GM21526 (cell line): ENCODE results near the gene SIX2.

Experiments
- ATAC-seq: cut with Tn5 transposase; IDR thresholded peaks from one replicate; pipeline ENCODE4 v1.9.1; 2021; ENCODE audit warnings: moderate library complexity; ENCODE audit not compliant: unreplicated experiment, low FRiP score

Gene SIX2

DNA sequence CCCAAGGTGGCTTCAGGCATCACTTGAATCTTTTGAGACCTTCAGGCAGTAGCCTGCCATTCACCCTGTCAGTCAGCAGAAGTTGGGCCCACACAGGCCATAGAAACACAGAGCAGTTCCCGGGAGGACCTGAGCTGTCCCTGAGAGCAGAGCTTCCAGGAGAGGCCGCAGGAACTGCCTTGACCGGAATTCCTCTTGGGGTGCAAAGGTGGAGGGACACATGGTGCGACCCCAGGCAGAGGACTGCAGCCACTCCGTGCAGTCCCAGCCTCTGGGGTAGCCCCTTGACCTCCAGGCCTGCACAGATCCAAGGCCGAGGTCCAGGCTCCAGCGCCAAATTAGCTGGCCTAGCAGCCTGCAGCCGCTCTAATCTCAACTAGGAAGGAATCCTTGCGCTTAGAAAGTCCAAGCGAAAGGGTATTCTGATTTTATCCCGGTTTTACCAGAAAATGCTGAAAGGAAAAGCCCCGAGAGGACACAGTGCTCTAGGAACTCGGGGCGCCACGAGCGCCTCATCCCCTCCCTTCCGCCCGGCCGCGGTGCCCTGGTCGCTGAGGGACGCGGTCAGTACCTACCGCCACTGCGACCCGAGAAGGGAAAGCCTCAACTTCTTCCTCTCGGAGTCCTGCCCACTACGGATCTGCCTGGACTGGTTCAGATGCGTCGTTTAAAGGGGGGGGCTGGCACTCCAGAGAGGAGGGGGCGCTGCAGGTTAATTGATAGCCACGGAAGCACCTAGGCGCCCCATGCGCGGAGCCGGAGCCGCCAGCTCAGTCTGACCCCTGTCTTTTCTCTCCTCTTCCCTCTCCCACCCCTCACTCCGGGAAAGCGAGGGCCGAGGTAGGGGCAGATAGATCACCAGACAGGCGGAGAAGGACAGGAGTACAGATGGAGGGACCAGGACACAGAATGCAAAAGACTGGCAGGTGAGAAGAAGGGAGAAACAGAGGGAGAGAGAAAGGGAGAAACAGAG is 5.4 kb downstream of the SIX2 start:
- no peak for ATAC-seq

GRCh38 chr2:45002686-45003085 is 6.6 kb downstream of the SIX2 start:
- ATAC-seq = no peak

- no peak for ATAC-seq
Observed at GRCh38 chr2:45001869-45002385, 7.3 kb downstream of the SIX2 start.

- no peak for ATAC-seq
Observed at GRCh38 chr2:45000921-45001868, 8.1 kb downstream of the SIX2 start.

DNA sequence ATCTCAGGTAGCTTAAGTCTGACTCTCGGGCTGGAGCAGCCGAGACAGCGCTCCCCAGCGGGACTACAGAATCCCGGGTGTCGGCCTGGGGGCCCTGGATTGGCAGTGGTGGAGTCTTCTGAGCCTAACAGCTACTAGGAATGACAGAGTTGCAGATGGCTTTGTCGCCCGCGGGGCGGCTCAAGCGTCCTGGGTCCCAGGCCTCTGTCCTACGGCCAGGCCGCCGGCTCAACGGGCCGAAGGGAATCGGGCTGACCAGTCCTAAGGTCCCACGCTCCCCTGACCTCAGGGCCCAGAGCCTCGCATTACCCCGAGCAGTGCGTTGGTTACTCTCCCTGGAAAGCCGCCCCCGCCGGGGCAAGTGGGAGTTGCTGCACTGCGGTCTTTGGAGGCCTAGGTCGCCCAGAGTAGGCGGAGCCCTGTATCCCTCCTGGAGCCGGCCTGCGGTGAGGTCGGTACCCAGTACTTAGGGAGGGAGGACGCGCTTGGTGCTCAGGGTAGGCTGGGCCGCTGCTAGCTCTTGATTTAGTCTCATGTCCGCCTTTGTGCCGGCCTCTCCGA is 8.8 kb downstream of the SIX2 start:
- ATAC-seq = no peak

DNA sequence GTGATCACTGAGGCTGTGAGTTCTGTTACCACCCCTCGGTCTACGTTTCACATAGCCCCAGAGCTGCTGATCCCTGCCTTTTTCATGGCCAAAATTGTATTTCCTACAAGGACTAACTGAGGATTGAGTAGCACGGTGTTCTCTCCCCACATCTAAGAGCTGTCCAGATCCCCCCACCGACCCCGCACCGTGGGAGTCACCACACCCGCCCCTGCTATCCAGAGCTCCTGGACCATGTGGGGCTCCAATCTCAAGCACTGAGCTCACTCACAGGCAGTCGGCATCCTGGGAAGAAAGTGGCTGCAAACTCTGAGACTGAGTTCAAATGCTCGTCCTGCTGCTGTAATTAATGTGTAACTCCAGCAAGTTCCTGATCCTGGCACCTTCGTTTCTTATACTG is 9.7 kb downstream of the SIX2 start:
- no peak for ATAC-seq

DNA sequence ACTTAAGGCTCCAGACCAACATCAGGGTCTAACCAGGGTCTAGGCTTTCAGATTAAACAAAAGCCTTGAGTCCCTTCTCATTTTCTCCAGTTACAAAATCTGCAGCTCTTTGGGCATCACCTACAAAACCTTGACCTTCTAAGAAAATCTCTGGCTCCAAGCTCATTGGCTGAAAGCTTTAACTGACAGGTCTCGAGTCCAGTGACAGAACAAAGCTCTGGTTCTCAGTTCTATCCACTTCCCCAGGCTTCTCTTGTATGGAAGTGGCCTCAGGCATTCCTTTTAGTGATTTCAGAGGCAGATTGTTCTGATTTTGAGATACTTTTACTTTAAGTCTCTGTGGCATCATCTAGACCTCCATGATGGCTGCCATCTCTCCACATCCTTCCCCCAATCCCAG is 11.3 kb downstream of the SIX2 start:
- ATAC-seq = no peak

GRCh38 chr2:44996356-44996755 is 12.9 kb downstream of the SIX2 start:
- ATAC-seq = no peak

DNA sequence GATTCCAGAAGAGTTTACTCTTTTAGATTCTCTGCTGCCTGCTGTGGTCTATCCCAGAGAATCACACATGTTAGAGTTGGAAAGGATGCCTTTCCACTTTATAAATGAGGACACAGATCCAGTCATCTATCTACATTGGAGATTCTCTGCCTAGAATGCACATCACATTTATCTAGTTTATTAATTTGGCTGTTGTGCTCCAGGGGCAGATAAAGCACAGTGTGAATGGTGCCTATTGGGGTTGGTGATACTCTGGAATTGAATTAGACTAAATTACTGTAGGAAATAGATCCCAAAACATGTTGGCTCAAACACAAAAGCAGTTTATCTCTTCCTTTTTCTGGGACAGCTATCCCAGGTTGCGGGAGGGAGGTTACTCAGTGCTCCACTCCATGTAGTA is 14.9 kb downstream of the SIX2 start:
- ATAC-seq = no peak

DNA sequence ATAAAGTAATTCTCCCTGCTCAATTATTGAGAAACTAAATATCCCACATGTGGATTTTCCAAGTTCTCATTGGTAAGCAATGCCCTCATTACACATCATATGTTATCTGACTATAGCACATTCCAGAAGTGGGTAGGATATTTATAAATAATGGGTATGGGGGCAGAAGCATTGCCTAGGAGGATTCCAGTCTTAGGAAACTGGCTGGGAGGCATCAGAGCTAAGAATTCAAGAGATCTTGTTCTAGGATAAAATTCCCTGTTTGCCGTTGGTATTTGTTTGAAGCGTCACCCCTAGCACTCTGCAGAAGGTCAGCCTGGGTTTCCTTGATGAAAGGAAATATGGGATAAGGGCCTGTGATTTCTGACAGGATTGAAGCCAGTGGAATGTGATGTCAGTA is 20.1 kb downstream of the SIX2 start:
- ATAC-seq = no peak

DNA sequence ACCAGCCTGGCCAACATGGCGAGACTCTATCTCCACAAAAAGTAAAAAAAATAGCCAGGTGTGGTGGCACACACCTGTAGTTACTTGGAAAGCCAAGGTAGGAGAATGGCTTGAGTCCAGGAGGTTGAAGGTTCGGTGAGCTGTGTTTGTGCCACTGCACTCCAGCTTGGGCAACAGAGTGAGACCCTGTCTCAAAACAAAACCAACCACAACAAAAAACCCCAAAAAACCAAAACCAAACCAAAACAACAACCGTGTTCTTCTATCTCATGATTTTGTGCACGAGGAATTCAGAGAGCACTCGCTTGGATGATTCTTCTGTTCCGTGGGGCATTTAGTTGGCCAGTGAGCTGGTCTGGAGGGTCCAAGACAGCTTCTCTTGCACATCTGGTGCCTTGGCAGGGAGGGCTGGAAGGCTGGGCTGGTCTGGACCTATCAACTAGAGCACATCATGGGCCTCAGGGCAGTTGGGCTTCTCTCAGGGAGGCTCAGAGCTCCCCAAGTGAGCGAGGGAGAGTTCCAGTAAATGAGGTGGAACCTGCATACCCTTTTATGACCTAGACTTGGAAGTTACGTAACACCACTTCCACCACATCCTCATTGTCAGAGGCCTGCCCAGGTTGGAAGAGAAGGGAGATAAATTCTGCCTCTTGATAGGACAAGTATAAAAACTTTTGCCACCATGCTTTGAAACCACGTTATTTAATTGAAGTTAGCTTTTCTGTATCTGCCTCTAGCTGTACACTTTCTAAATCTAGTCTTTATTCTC is 25.2 kb downstream of the SIX2 start:
- ATAC-seq = no peak

GRCh38 chr2:44981714-44982108 is 27.5 kb downstream of the SIX2 start:
- ATAC-seq = no peak

DNA sequence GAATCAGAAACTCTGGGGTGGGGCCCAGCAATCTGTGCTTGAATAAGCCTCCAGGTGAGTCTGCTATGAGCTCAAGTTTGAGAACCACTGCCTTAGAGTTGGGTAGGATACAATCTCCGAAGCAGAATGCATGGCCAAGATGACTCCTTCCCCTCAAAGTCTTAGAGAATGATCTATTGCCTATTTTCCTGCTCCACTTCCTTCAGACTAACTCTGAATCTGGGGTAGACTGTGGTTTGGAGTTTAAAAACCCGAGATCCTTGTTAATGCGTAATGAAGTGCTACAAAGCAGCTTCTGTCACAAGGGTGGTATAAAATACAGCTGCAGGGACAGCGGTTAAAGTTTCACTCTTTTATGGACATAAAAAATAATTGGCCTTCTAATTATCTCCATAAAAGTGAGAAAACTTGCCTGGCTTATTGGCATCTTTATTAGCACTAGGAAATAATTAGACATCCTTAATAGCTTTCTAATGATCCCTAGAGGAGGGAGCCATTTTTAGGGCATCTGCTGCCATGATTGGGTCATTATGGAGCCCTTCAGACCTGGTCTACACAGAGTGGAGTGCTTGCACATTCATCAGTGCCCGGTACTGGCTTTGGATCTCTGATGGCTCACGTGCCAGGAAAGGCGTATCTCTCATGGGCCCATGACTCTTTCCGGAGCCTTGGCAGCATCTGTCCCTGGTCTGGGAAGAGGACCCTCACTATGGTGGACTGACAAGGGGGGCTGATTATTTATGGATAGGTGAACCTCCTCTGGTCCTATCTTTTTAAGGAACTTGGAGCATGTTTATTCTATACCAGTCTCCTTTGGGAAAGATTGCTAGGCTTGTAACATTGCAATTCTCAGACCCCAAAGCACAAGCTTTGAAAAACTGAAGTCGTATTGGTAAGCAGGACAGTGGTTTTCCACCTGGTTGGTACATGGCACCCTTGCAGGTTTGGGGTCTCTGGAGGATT is 28.2 kb downstream of the SIX2 start:
- ATAC-seq = no peak

DNA sequence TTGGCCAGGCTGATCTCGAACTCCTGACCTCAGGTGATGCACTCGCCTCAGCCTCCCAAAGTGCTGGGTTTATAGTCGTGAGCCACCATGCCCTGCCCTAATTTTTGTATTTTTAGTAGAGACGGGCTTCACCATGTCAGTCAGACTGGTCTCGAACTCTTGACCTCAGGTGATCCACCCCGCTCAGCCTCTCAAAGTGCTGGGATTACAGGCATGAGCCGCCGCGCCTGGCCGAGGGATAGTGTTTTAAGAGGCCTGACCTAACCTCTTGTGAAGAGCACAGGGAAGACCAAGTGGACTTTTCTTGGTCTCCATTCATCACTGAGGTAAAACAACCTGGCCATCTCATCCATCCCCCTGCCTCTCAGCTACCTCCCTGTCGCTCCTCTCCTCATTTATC is 29.7 kb downstream of the SIX2 start:
- no peak for ATAC-seq

DNA sequence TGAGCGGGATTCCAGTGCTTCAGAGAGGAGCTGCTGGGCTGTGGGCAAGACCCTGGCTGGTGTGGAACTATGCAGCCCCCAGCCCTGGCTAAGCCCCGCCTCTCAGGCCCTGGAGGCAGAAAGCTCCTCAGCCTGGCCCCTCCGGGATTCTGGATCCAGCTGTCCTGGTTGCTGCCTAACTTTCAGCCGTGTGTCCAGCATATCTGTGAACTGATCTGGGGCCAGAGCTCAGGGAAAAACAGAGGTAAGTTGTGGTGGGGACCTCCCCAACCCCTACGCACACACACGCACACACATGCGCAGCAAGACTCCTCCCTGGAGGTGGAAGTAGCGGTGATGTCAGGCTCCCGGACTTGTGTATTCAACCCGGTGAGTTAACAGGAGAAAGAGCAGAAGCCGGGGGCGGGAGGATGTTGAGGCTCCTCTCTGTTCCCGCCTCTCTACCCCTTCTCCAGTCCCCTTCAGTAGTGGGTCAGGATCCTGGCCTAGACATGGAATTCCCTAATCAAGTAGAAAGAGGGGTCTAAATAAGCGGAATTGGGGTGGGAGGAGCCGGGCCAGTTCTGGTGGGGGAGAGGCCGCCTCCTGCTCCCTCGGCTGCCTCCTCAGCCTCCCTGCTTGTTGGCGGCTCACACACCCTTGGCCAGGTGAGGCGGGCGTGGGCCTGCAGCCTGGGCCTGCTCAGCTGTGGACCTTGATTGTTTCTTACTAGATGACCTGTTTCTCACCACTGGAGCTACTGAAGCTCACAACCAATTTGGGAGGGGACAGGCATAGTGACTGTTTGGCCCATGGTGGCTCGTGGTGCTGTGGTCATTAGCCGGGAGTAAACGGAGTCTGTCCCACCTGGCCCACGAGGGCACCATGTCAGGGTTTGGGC is 33.4 kb downstream of the SIX2 start:
- ATAC-seq = no peak

- no peak for ATAC-seq
Observed at GRCh38 chr2:44974064-44974715, 35.1 kb downstream of the SIX2 start.

GRCh38 chr2:44972771-44973535 is 36.3 kb downstream of the SIX2 start:
- no peak for ATAC-seq
